ENCODE results near the gene GRIN2A.

GRIN2A gene

DNA sequence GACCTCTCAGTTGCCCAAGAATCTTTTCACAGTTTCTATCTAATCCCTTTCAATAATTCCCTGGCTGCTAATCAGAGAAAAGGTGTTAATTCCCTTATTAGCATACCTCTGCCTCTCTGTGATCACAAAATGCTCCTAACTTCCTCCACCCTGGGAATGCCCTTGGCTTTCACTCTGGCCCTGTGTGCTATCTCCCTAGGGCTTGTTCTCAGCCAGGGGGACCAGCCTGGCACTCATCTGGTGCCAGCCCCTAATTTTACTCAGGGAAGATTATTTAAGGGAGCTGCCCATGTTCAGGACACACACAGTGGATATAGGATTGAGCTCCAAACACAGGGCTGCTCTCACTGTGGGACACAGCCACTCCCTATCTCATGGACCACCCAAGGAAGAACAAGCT lies 225.2 kb downstream of the GRIN2A start:
- DNase-seq: no peak

DNA sequence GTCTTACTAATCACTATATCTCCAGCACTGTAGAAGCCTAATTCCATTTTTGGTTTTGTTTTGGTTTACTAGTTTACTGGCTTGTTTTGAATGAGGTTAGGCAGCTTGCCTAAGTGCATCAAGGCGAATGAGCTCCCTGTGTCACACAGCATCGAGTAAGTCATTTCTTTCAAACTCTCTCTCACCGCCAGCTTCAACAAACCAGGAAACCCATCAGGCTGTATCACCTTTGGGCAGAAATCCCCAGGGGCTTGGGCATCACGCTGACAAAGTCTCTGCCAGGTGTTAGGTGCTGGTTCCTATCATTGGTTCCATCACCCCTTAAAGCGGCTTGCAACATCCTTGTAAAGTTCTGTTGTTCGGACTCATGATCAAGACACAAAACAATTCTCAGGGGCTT lies 226.6 kb downstream of the GRIN2A start:
- DNase-seq: no peak

DNA sequence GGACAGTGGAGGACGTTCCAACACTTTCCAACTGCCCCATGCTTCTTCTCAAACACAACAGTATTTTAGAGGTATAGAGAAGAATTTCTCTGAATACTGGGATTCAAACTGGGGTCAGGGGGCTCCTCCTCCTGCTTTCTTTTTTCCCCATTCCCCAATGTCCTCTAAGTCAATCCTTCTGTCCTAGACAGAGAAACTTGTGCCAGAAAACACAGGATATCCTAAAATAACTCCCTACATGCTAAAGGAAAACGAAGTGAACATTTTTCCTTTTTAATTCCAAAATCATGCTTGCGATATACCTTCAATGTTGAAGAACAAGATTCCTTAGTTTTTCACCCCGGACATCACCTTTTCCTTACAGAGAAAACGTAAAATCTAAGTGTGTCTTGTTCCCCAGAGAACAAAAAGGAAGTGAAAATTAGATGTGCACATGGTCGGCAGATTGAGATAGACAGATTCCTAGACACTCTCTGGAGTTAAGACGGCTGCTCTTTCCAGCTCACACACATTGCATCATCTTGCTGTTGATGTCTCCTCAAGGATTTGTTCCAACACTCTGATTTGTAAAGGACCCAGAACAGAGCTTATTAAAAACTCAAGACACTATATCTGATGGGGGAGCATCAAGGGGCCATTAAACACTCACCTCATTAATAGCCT lies 228.2 kb downstream of the GRIN2A start:
- DNase-seq: no peak

DNA sequence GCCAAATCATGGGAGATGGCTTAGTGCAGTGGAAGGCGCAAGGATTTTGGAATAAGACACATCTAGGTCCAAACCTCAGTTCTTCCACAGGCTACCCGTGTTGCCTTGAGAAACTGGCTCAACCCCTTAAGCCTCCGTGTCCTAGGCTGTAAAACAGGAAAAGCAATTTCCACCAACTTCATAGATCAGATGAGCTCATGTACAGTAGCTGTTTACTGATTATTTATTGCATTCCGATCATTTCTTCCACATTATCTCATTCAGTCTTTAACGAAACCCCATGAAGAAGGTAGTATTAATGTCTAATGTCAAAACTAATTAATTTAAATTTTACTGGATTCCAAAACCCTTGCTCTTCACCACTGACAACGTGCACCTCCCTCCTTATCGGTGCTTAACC lies 231.6 kb downstream of the GRIN2A start:
- no peak for DNase-seq

DNA sequence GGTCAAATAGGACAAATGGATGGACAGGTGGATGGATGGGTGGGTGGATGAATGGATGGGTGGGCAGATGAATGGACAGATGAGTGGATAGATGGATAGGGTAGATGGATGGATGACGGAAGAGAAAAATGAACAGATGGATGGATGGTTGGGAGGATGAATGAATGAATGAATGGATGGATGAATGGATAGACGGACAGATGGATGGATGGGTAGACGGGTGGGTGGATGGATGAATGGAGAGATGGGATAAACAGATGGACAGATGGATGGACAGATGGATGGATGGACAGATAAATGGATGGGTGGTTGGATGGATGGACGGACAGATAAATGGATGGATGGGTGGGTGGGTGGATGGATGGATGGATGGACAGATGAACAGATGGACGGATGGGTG lies 232.8 kb downstream of the GRIN2A start:
- no peak for DNase-seq

DNA sequence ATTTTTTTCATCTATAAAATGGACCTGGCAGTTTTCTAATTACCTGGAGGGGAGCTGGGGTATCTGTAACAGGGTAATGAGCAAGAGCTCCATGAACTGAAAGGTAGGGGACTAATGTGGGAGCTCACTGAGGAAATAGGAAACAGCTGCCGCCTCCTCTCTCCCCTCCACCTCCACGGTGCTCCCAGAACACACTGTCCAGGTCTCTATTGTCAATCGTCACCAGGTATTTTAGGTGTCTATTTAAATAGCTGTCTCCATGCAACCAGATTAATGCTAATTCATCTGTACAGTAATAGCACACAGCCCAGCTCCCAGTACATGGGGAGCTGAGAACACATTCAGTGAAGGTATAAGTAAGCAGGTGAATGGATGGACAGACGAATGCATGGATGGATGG lies 233.3 kb downstream of the GRIN2A start:
- DNase-seq: no peak

DNA sequence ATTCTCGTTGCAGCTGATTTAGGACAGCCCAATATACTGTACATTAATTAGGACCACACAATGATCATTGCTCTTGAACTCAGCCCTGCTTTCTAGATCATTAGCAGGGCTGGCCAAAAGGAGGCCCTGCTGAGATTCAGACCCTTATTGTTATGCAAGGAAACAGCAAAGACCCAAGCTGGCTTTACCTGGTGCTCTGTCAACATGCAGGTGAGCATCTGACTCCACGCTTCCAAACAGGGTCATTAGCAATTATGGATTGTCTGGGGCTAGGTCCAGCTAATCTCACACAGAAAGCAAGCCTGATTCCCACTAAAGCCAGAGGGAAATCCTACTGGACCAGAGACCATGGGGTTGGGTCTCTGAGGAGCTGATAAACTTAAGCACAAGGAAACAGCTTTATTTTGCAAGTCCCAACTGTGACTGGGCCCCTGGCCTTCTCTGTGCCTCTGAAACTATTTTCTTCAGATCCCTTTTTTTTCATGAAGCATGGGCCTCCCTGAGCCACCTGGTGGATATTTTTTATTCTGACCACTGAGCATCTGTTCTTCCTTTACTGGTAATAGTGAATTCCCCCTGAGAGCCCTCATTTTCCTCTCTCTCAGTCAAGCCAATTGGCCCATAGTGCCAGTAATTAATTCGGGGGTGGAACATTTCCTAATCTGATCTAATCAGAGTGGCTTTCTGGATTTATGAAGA lies 236.1 kb downstream of the GRIN2A start:
- no peak for DNase-seq

DNA sequence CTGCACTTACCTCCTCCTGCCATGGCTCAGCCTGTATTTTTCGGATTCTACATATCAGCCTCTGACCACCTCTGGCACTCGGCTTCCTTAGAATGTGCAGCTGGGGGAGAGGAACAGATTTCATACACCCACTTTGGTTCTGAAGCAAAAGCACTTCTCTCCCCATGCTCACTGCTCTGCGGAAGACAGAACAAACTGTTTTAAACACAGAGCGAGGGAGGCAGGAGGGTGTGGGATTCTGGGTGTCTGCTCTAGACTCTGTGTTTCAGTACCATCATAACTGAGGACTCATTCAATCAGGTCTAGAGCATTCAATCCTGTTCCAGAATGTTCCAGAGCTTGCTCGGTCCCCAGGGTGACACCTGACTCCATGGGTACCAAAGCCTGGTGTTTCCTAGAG lies 239.1 kb downstream of the GRIN2A start:
- no peak for DNase-seq

DNA sequence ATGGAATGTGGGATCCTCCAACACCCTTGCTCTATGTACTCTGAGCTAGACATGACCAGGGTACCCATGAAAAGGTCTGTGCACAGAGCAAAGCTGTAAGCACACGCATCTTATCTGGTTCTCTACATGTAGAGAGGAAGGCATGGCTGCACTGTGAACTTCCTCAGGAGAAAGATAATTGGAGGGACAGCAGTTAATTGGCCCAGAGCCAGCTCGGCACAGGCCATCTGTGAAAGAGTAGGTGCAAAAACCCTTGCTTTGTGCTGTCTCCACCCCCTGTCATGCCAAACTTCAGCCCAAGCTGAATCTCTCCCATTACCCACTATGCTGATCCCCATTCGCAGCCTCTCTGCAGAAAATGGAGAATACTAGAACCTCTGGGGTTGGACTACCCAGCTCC lies 241.0 kb downstream of the GRIN2A start:
- no peak for DNase-seq

DNA sequence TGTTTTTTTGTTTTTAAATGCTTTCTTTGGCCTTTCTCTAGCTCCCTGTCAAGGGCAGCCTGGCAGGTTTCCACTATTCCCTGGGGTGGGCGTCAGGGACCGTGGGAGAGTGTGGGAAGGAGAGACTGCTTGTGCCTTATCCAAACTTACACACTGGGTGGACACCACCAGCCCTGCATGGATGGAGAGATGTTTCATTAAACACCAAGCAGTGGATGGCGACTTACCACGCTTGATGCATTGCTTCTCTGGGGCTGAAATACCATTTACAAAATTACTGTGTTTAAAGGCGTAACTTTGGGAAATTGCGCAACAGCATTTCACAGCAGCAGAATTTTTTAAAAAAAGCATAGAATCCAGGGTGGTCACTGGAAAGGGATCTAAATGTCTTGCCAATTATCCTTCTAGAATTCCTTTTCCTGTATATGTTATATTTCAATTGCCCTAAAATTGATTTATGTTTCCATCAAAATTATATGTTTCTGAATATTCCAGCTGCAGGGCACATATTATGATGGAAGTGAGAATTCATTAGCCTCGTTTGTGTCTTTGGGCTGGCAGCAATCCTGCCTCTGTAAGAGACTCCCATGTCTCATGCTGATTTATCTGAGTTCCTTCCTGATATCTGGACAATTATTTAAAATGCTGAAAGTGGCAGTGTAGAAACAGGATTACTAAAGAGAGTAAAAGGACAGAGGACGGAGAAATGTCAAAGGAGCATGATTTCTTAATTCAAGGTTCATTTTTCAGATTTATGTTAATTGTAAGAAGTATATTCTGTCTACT lies 247.3 kb downstream of the GRIN2A start:
- no peak for DNase-seq

DNA sequence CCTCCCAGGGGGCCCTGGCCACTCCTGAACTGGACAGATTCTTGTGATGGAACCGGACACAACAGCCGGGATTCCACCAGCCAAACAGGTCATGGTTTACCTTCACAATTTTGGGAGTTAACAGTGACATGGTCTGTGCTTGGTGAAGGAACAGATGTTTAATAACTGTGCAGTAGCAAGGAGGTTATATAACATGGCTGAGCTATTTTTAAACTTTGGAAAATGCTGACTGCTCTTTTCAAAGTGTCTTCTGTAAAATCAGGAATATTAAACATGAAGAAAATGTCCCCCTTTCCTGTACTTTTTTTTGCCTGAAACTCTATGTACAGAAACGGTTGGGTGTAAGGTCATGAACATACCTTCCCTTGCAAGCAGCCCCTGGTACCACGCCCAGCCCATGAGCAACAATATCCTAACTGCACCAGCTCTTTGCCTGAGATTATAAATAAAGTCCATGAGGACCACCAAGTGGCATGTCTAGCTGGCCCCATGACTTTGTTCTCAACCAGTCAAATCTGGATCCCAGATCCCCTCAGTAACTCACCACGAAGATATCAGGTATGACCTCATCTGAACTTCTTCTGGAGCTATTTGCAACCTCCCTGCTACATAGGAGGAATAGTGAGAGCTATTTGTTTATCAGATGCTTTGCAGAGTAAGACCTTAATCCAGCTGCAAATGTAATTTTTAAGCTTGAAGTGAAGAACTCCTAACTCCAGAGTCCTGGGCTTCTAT lies 249.1 kb downstream of the GRIN2A start:
- no peak for DNase-seq

DNA sequence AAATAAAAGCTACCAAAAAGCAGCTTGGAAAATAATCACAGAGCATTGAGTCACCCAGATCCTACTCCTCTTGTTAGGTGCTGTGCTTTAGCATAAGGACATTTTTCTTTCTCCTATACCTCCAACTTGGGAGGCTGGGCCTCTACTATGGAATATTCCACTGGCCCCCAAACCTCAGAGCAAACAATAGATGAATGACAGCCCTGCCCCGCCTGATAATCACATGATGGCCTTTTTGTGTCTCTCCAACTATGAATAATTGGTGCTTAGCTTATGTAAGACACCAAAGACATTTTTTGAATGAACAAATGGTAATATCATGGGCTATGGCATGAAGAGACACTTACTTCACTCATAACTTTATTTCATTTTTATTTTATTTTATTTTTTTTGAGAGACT lies 250.2 kb downstream of the GRIN2A start:
- no peak for DNase-seq

DNA sequence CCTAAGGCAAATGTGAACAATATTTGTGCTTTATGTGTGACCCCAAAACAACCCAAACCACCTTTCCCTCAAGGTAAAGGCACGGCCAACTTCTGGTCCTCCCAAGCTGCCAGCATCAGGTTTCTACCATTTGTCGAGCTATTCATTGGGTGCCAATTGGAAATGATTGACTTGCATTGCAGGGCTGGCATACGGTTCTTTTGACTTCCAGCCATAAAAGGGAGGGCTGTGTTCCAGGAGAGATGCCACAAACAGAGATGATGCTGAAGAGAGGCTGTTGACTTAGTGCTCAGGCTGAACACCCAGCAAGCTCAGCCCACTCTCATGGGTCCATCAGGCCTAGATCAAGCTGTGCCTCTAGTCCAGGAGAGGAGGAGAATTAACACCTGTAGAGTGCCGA lies 252.4 kb downstream of the GRIN2A start:
- DNase-seq: no peak

DNA sequence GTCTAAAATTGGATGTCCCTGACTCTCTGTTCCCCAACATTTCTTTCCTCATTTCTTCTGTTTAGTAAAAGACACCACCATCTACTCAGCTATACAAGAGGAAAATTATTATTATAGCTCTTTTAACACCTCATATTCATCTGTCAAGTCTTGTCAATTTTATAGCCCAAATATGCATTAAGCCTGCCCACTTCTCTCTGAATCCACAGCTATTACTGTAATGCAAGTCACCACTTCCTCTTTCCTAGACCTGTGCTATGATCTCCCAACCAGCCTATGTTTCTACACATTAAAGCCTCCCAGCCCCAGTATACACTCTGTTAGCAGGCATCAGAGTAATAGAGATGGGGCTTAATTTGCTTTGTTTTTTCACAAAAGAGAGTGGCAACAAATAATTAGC lies 252.9 kb downstream of the GRIN2A start:
- no peak for DNase-seq

DNA sequence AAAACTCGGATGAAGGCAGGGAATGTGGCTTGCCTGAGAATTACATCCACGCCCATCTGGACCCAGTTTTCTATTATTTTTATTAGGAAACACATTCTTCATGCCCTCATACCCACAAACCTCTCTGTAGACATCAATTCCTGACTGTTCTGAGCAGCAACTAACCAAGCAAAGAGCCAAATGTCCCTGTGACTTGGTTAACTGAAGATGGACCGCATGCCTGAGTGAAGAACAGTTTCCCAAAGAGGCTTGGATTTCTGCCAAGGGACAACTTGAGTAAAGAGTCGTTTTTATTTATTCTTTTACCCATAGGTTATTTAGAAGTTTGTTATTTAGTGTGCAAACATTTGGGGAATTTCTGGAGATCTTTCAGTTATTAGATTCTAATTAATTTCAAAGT lies 259.8 kb downstream of the GRIN2A start:
- no peak for DNase-seq

DNA sequence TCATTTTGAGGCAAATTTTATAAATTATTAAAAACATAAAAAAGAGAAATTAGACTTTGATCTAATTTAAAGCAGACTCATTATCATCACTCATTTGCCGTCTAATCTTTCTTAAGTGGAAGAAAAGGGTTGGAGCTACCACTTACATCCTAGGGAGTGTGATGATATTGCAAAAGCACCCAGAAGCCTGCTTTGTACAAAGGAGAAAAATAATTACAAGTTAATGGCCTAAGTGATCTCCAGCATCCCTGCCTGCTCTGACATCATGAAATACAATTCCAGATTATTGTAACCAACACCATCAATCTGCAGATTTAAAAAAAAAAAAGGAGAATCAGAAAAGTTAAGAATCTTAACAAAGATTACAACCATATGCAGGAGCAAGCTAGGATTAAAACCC lies 260.2 kb downstream of the GRIN2A start:
- no peak for DNase-seq

DNA sequence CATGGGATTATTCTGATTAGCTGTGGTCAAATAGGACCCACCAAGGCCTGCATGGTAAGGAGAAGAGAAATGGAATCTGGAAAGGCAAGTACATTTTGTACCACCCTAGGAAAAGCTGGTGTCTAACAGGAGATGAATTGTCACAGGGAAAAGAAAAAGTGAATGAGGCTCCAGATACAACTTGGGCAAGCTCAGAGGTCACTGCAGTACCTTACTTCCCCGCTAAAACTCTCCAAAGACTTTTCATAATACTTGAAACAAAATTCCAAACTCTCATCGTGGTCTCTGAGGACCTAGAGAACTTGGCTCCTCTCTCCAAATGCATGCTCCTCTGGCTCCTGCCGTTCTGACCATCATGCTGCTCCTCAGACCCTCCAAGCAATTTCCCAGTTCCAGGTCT lies 262.8 kb downstream of the GRIN2A start:
- DNase-seq: no peak

DNA sequence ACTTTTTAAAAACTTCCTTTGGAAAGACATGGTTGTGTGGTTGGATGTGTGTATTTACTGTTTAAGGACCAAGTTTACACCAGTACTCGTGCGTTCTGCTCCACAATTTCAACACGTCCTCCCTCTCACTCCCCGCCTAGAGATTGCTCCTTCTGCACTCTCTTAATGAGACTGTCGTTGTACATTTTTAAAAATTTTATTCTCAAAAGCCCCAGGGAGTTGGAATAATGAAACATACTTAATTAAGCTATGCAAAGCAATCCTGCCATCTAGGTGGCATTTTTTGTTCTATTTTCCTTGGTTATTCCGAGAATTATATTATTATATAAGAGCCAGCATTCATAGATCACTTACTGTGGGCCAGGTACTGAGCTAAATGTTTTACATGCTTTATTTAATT lies 264.5 kb downstream of the GRIN2A start:
- no peak for DNase-seq

DNA sequence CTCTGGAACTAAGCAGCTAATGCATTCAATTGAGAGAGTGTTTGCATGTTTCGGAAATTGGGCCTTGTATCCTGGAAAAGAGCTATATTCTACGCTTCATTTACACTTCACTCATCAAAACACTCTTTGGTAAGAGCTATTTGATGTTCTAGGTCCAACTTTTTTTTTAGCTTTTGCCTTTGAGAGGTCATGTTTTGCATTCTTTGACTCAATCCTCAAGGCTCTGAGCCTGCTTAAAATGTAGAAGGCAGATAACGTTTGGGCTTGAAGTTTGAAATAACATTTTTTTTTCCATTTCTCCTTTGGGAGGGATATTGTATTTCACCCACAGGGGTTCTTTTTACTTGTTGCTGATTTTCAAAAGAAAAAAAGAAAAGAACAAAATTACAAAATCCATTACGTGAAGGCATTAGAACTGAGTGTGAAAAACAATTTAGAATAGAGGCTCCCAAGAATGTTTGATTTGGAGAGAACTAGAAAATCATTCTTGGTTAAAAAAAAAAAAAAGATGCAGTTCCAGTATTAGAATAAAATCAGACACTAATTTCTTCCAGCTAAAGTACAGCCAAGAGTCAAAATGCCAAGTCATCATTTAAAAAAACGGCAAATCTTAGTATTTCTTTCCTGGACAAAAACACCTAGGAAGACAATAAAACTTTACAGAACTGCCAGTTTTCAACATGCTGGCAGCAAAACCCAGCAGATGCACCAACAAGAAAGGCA lies 268.5 kb downstream of the GRIN2A start:
- no peak for DNase-seq

DNA sequence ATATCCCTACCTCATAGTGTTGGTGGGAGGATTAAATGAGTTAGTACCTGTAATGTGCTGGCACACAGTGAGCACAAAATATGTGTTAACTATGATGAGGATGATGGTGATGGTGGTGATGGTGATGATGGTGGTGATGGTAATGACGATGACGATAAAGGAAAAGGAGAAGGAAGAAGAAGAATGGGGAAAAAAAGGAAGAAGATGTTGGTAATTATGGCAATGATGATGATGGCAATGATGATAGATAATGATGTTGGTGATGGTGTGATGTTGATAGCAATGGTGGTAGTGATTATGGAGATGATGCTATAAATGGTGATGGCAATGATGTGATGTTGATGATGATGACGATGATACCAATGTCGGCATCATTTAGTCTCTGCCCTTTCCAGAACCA lies 270.2 kb downstream of the GRIN2A start:
- DNase-seq: no peak

DNA sequence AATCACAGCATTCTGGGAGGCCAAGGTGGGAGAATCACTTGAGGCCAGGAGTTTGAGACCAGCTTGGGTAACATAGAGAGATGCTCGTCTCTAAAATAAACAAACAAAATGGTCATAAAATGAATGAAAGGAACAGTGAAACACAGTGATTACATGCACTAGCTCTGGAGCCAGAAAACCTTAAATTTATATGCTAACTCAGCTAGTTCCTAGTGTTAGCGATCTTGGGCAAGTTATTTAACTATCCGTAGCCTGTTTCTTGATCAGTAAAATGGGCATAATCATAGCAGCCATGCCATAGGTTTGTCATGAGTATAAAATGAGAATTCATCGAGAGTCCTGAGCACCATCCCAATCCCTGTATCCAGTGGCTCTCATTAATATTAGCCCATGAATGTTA lies 271.0 kb downstream of the GRIN2A start:
- DNase-seq: no peak

DNA sequence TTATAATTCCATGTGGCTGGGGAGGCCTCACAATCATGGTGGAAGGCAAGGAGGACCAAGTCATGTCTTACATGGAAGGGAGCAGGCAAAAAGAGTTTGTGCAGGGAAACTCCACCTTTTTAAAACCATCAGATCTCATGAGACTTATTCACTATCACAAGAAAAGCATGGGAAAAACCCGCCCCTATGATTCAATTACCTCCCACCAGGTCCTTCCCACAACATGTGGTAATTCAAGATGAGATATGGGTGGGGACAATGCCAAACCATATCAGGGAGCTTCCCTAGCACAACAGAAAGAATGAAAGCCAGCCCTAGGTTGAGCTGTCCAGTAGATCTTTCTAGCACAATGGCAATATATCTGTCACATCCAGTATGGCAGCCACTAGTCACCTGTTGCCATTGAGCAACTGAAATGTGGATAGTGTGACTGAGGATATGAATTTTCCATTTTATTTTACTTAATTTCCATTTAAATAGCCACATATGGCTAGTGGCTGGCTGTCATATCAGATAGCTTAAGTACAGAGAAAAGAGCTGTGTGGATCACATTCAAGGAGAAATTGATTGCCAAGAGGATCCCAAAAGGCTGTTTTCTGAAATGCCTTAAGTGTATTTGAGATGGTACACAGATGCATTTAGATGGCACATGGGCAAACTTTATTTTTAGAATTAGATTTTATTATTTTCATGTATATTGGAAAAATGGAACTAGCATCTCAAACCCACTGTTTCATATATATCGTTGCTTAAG lies 273.0 kb downstream of the GRIN2A start:
- no peak for DNase-seq
